Measurements from ENCODE around the gene ARFGAP3.

- no peak for TF ChIP-seq EZH2phosphoT487 (IDR thresholded peaks at IDR 0.05; ENCODE audit: unreplicated experiment)
- no peak for TF ChIP-seq EZH2 (IDR thresholded peaks at IDR 0.05; ENCODE audit: low read depth, unreplicated experiment)
- no peak for TF ChIP-seq CTCF (conservative IDR thresholded peaks at IDR 0.05; ENCODE audit: low read depth in 2 of 2)
- no peak for TF ChIP-seq REST (IDR thresholded peaks at IDR 0.05; ENCODE audit: unreplicated experiment)
- TF ChIP-seq POLR2AphosphoS5 (IDR thresholded peaks at IDR 0.05; ENCODE audit: low read depth): no peak
- TF ChIP-seq CREB1 (CRISPR knock-in tag; IDR thresholded peaks at IDR 0.05; ENCODE audit: low read depth): no peak
- no peak for TF ChIP-seq NANOG (IDR thresholded peaks at IDR 0.05; ENCODE audit: borderline replicate concordance)
Measured at GRCh38 chr22:42860968-42861367, 3.9 kb upstream of the ARFGAP3 start.

Data from GM23338 (cell line).